A549 (cell line): ENCODE data around the gene KCNJ14. TPM values are rescaled to one million over a fixed set of nuclear protein-coding genes. Genes with fewer than 3 reads are reported as not detected.

Experiments
- ATAC-seq, 2 experiments: fragments of 200-7000 bp in 1 of 2; fragments of >200 bp in 1 of 2; cut with Nextera tagmentation in 1 of 2; cut with Tn5 transposase in 1 of 2; 3 replicates each; pipeline versions ENCODE4 v1.8.0 to v1.9.1; 2018 to 2020; ENCODE audit warnings: mild to moderate bottlenecking in 1 of 2, moderate library complexity in 1 of 2
- CTCF ChIA-PET: fragments of 300-600 bp; sonication (Branson Sonifier 250); formaldehyde crosslinking; extraction: SDS; loops from one replicate; lab custom pipeline; 2021; ENCODE audit warnings: antibody characterized with exemption, inconsistent platforms; lab: Yijun Ruan, JAX
- POLR2A ChIA-PET: fragments of 350-600 bp; formaldehyde crosslinking; extraction: SDS; loops from one replicate; lab custom pipeline; 2021; ENCODE audit warnings: antibody characterized with exemption, inconsistent platforms; lab: Yijun Ruan, JAX
- DNase-seq, 2 experiments: peaks; one replicate each; pipeline versions ENCODE4 v3.0.0 to v3.0.0-alpha.2; 2011 to 2016; ENCODE audit warnings: low read depth in 1 of 2, low spot score in 1 of 2
- FAIRE-seq: peaks from 2 replicates; lab custom pipeline; 2011; peaks lifted over from hg19 to GRCh38; lab: Jason Lieb, UNC
- H3K27ac ChIP-seq, 2 experiments: fragments of >200 bp; sonication (Bioruptor Twin); formaldehyde crosslinking; 3 replicates each; pipeline ENCODE4 v1.5.1; 2016 to 2017
- H3K4me1 ChIP-seq: fragments of >200 bp; sonication (Bioruptor Twin); formaldehyde crosslinking; 3 replicates; pipeline ENCODE4 v1.6.1; 2016
- H3K4me2 ChIP-seq: fragments of >200 bp; sonication (Bioruptor Twin); formaldehyde crosslinking; 3 replicates; pipeline ENCODE4 v1.6.1; 2016
- H3K4me3 ChIP-seq: fragments of >200 bp; sonication (Bioruptor Twin); formaldehyde crosslinking; 3 replicates; pipeline ENCODE4 v1.5.1; 2016
- H3K9me3 ChIP-seq: fragments of >200 bp; sonication (Bioruptor Twin); formaldehyde crosslinking; 3 replicates; pipeline ENCODE4 v1.6.1; 2016
- CBX2 ChIP-seq: fragments of 200-600 bp; sonication (generic); IDR thresholded peaks from 2 replicates; pipeline ENCODE4 v1.6.1; 2016; ENCODE audit warnings: low read depth, mild to moderate bottlenecking, borderline replicate concordance
- CBX8 ChIP-seq: fragments of 200-600 bp; sonication (generic); IDR thresholded peaks from 2 replicates; pipeline ENCODE4 v1.6.1; 2016
- CHD4 ChIP-seq: fragments of 200-600 bp; sonication (generic); IDR thresholded peaks from 2 replicates; pipeline ENCODE4 v1.6.1; 2016; ENCODE audit warnings: antibody characterized with exemption, mild to moderate bottlenecking, borderline replicate concordance
- CTCF ChIP-seq: fragments of >200 bp; sonication (Bioruptor Twin); formaldehyde crosslinking; IDR thresholded peaks from 3 replicates; pipeline ENCODE4 v1.5.1; 2016
- EP300 ChIP-seq, 2 experiments: fragments of >200 bp; sonication (Bioruptor Twin); formaldehyde crosslinking; IDR thresholded peaks; 2 replicates in 1 of 2; 3 replicates in 1 of 2; pipeline ENCODE4 v1.6.1; 2016 to 2017
- ESRRA ChIP-seq: fragments of 150-350 bp; IDR thresholded peaks from 2 replicates; pipeline ENCODE4 v1.6.1; 2014; ENCODE audit warnings: mild to moderate bottlenecking, low read length, borderline replicate concordance
- FOXS1 ChIP-seq: fragments of 250-450 bp; sonication (Bioruptor Pico); IDR thresholded peaks from 2 replicates; pipeline ENCODE4 v1.5.0; 2020; ENCODE audit warnings: mild to moderate bottlenecking, moderate library complexity
- GATA3 ChIP-seq: IDR thresholded peaks from 2 replicates; pipeline ENCODE4 v1.6.1; 2012; ENCODE audit warnings: borderline replicate concordance
- HDAC2 ChIP-seq: fragments of 200-600 bp; sonication (generic); IDR thresholded peaks from 2 replicates; pipeline ENCODE4 v1.6.1; 2016
- HEYL ChIP-seq: fragments of 250-450 bp; sonication (Bioruptor Pico); IDR thresholded peaks from 2 replicates; pipeline ENCODE4 v1.8.0; 2021; ENCODE audit warnings: mild to moderate bottlenecking, moderate library complexity
- HOXA7 ChIP-seq: fragments of 250-450 bp; sonication (Bioruptor Pico); IDR thresholded peaks from 2 replicates; pipeline ENCODE4 v1.5.0; 2020; ENCODE audit warnings: mild to moderate bottlenecking, moderate library complexity
- HOXB5 ChIP-seq: fragments of 250-450 bp; sonication (Bioruptor Pico); IDR thresholded peaks from 2 replicates; pipeline ENCODE4 v1.5.0; 2020; ENCODE audit warnings: mild to moderate bottlenecking, moderate library complexity
- JUN ChIP-seq, 2 experiments: fragments of >200 bp; sonication (Bioruptor Twin); formaldehyde crosslinking; IDR thresholded peaks; 2 replicates in 1 of 2; 3 replicates in 1 of 2; pipeline ENCODE4 v1.6.1; 2016 to 2017
- KDM1A ChIP-seq: fragments of 200-600 bp; sonication (generic); IDR thresholded peaks from 2 replicates; pipeline ENCODE4 v1.6.1; 2016; ENCODE audit warnings: low read depth, mild to moderate bottlenecking
- KDM5A ChIP-seq: fragments of 200-600 bp; sonication (generic); IDR thresholded peaks from 2 replicates; pipeline ENCODE4 v1.6.1; 2016; ENCODE audit warnings: antibody characterized with exemption, mild to moderate bottlenecking
- MYC ChIP-seq: IDR thresholded peaks from 2 replicates; pipeline ENCODE4 v1.6.1; 2012; ENCODE audit warnings: mild to moderate bottlenecking, inconsistent platforms, low read length, improper control_type of control experiment, borderline replicate concordance
- NPAS2 ChIP-seq: fragments of 250-450 bp; sonication (Bioruptor Pico); IDR thresholded peaks from 2 replicates; pipeline ENCODE4 v1.8.0; 2022; ENCODE audit warnings: mild to moderate bottlenecking, moderate library complexity, borderline replicate concordance
- NR3C1 ChIP-seq: fragments of >200 bp; sonication (Bioruptor Twin); formaldehyde crosslinking; IDR thresholded peaks from 3 replicates; pipeline ENCODE4 v1.6.1; 2017
- PHF8 ChIP-seq: fragments of 200-600 bp; sonication (generic); IDR thresholded peaks from 2 replicates; pipeline ENCODE4 v1.6.1; 2016; ENCODE audit warnings: low read depth, mild to moderate bottlenecking, antibody characterized with exemption, moderate library complexity, borderline replicate concordance
- POLR2A ChIP-seq: IDR thresholded peaks from 2 replicates; pipeline ENCODE4 v1.6.1; 2012; ENCODE audit warnings: mild to moderate bottlenecking, low read length
- POLR2AphosphoS2 ChIP-seq: conservative IDR thresholded peaks from 2 replicates; pipeline ENCODE4 v1.6.1; 2012; ENCODE audit warnings: low read length, improper control_type of control experiment, inconsistent platforms
- RAD21 ChIP-seq, 2 experiments: fragments of >200 bp in 1 of 2; sonication (Bioruptor Twin) in 1 of 2; formaldehyde crosslinking in 1 of 2; IDR thresholded peaks in 1 of 2; conservative IDR thresholded peaks in 1 of 2; 2 replicates in 1 of 2; 3 replicates in 1 of 2; pipeline ENCODE4 v1.6.1; 2012 to 2018; ENCODE audit warnings: inconsistent platforms in 1 of 2
- RARB ChIP-seq: fragments of 250-450 bp; sonication (Bioruptor Pico); IDR thresholded peaks from 2 replicates; pipeline ENCODE4 v1.8.0; 2021; ENCODE audit warnings: mild to moderate bottlenecking, moderate library complexity
- RCOR1 ChIP-seq: fragments of 150-350 bp; IDR thresholded peaks from 2 replicates; pipeline ENCODE4 v1.6.1; 2014; ENCODE audit warnings: antibody characterized with exemption, low read length, low read depth
- SMC3 ChIP-seq: fragments of >200 bp; sonication (Bioruptor Twin); formaldehyde crosslinking; IDR thresholded peaks from 3 replicates; pipeline ENCODE4 v1.6.1; 2018; ENCODE audit warnings: inconsistent platforms
- SREBF2 ChIP-seq: fragments of 450-650 bp; IDR thresholded peaks from 2 replicates; pipeline ENCODE4 v1.6.1; 2014; ENCODE audit warnings: mild to moderate bottlenecking, moderate library complexity
- TP53 ChIP-seq: fragments of 250-450 bp; sonication (Bioruptor Pico); IDR thresholded peaks from 2 replicates; pipeline ENCODE4 v1.5.0; 2021; ENCODE audit warnings: mild to moderate bottlenecking, moderate library complexity
- ZC3H11A ChIP-seq: fragments of 450-650 bp; IDR thresholded peaks from 2 replicates; pipeline ENCODE4 v1.6.1; 2014; ENCODE audit warnings: antibody characterized with exemption, mild to moderate bottlenecking
- ZFP36 ChIP-seq: fragments of 450-650 bp; IDR thresholded peaks from 2 replicates; pipeline ENCODE4 v1.6.1; 2014; ENCODE audit warnings: borderline replicate concordance; ENCODE audit not compliant: partially characterized antibody
- ZSCAN20 ChIP-seq: fragments of 250-450 bp; sonication (Bioruptor Pico); IDR thresholded peaks from 2 replicates; pipeline ENCODE4 v1.8.0; 2022; ENCODE audit warnings: mild to moderate bottlenecking, moderate library complexity
- WGBS: methylation state at CpG from one replicate; pipeline ENCODE4 v1.1.6; 2017; ENCODE audit errors: missing lambda C conversion rate; 5-methylcytosine and 5-hydroxymethylcytosine counted together
- polyA plus RNA-seq, 4 experiments: library from polyadenylated mRNA; depleted of rRNA in 3 of 4; stranded (reverse); fragments of >200 nt; fragmentation: RNase III in 1 of 4; extraction: RNeasy Plus Mini Kit Qiagen cat#74134 plus additional on column Dnase treatment in 1 of 4; gene quantifications; 2 replicates in 3 of 4; 3 replicates in 1 of 4; pipeline ENCODE4 v1.2.3, GENCODE V29; 2011 to 2017
- TF ChIP-seq, protein P1 (sequence below): fragments of 450-650 bp; IDR thresholded peaks from 2 replicates; pipeline ENCODE4 v1.6.1; 2014; ENCODE audit warnings: antibody characterized with exemption
- TF ChIP-seq, protein P2 (sequence below): fragments of 250-450 bp; sonication (Bioruptor Pico); IDR thresholded peaks from 2 replicates; pipeline ENCODE4 v1.5.0; 2020; ENCODE audit warnings: low read depth, mild to moderate bottlenecking, moderate library complexity
- TF ChIP-seq, protein P3 (sequence below): fragments of 200-600 bp; sonication (generic); IDR thresholded peaks from 2 replicates; pipeline ENCODE4 v1.6.1; 2016; ENCODE audit warnings: antibody characterized with exemption, mild to moderate bottlenecking, moderate library complexity
- TF ChIP-seq, protein P4 (sequence below): IDR thresholded peaks from 2 replicates; pipeline ENCODE4 v1.6.1; 2012

Gene KCNJ14
- polyA plus RNA-seq, 2 of the 4 experiments (the other 2 are of a cell fraction), result 1.3 to 1.9 TPM

DNA sequence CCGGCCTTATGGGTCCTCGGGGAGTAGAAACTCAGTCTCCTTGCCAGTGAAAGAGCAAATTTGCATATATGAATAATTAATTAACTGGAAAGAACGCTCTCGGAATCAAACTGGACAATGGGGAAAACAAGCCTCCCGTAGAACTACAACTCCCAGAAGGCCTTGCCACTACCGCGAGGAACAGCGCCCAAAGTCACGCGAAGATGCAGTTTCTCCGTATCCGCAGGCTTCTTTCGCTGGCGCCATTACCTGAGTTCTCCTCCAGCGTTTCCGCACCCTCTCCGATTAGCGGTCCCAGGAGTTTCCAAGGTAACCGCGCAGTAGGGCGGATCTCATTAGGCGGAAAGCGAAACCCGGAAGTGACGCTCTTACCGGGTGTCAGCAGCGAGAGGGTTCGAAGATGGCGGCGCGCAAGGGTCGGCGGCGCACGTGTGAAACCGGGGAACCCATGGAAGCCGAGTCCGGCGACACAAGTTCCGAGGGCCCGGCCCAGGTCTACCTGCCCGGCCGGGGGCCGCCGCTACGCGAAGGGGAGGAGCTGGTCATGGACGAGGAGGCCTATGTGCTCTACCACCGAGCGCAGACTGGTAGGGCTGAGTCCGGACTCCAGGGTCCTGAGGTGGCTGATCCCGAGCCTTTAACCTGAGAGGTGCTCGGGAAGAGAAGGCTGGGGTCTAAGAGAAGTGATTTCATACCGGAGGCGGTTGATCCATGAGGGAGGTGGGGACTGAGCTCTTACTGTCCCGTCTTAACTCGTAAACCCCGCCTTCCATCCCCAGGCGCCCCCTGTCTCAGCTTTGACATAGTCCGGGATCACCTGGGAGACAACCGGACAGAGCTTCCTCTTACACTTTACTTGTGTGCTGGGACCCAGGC lies 9.5 kb upstream of the KCNJ14 start, which contains the start of gene GRWD1:
GRWD1 (plus strand) TSS at position 378 of the 876 bp plus-strand sequence; CDS start at position 401, 23 bp downstream.
- peak; percentile 99 to 100 for DNase-seq
- ChIA-PET CTCF (interaction anchor here (0.6 to 4.6 kb wide), 42 partner anchors 10 to 163 kb away, joined by 3 to 30 read pairs (median 6); partner anchors contain the start of genes KCNJ14, KDELR1, SYNGR4 and TMEM143), POLR2A (interaction anchor here (0.5 to 2.0 kb wide), 17 partner anchors 10 to 173 kb away, joined by 3 to 11 read pairs (median 4); partner anchors contain the start of genes GRIN2D, KCNJ14, KDELR1 and RPL18)
- peak within 1 kb of the TSS; percentile 90 to 91 for H3K27ac ChIP-seq
- H3K4me1 ChIP-seq, result peaks cover 23% of the 10 kb centered on the region
- H3K4me2 ChIP-seq, result peak within 1 kb of the TSS; percentile 99
- peak; percentile 91 to 92 for ATAC-seq
- H3K4me3 ChIP-seq, result peak within 1 kb of the TSS; percentile 81
- H3K9me3 ChIP-seq, result no peaks in the 10 kb centered on the region
- peak; percentile 100 for FAIRE-seq
- WGBS, result 2% methylated on average over 51 of the region's 61 CpGs
- TF ChIP-seq RCOR1 (no peak), GATA3 (peak; percentile 51), NR3C1 (no peak), EP300 (IDR thresholded peaks at IDR 0.05) (no peak), KDM5A (peak; percentile 94), HDAC2 (peak; percentile 92), MYC (peak; percentile 98), HOXA7 (CRISPR knock-in tag) (no peak; the same call in 1 of the 2 replicates), FOXS1 (CRISPR knock-in tag) (no peak), ZC3H11A (no peak), TP53 (CRISPR knock-in tag) (0 out of 2 replicates have a peak, but pooled peaks have one; percentile 9), HOXB5 (CRISPR knock-in tag) (0 out of 2 replicates have a peak, but pooled peaks have one; percentile 13), JUN (IDR thresholded peaks at IDR 0.05) (peak; percentile 64 to 95; a peak in 4 of 5 replicates), POLR2AphosphoS2 (no peak), RARB (CRISPR knock-in tag) (no peak), CHD4 (no peak), ESRRA (no peak), RAD21 (conservative IDR thresholded peaks at IDR 0.05 in 1 of 2, IDR thresholded peaks at IDR 0.05 in 1 of 2) (no peak), KDM1A (no peak), CBX2 (no peak), ZSCAN20 (CRISPR knock-in tag) (no peak), SREBF2 (no peak), NPAS2 (no peak), CBX8 (no peak), PHF8 (peak; percentile 85; the same call in 1 of the 2 replicates), SMC3 (no peak; the same call in 2 of the 3 replicates), HEYL (no peak), CTCF (peak; percentile 24), POLR2A (peak; percentile 91), ZFP36 (no peak)
- TF ChIP-seq, protein P1, sequence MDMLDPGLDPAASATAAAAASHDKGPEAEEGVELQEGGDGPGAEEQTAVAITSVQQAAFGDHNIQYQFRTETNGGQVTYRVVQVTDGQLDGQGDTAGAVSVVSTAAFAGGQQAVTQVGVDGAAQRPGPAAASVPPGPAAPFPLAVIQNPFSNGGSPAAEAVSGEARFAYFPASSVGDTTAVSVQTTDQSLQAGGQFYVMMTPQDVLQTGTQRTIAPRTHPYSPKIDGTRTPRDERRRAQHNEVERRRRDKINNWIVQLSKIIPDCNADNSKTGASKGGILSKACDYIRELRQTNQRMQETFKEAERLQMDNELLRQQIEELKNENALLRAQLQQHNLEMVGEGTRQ, result 0 out of 2 replicates have a peak, but pooled peaks have one; percentile 1
- TF ChIP-seq, protein P2, sequence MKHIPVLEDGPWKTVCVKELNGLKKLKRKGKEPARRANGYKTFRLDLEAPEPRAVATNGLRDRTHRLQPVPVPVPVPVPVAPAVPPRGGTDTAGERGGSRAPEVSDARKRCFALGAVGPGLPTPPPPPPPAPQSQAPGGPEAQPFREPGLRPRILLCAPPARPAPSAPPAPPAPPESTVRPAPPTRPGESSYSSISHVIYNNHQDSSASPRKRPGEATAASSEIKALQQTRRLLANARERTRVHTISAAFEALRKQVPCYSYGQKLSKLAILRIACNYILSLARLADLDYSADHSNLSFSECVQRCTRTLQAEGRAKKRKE, result no peak
- TF ChIP-seq, protein P3, sequence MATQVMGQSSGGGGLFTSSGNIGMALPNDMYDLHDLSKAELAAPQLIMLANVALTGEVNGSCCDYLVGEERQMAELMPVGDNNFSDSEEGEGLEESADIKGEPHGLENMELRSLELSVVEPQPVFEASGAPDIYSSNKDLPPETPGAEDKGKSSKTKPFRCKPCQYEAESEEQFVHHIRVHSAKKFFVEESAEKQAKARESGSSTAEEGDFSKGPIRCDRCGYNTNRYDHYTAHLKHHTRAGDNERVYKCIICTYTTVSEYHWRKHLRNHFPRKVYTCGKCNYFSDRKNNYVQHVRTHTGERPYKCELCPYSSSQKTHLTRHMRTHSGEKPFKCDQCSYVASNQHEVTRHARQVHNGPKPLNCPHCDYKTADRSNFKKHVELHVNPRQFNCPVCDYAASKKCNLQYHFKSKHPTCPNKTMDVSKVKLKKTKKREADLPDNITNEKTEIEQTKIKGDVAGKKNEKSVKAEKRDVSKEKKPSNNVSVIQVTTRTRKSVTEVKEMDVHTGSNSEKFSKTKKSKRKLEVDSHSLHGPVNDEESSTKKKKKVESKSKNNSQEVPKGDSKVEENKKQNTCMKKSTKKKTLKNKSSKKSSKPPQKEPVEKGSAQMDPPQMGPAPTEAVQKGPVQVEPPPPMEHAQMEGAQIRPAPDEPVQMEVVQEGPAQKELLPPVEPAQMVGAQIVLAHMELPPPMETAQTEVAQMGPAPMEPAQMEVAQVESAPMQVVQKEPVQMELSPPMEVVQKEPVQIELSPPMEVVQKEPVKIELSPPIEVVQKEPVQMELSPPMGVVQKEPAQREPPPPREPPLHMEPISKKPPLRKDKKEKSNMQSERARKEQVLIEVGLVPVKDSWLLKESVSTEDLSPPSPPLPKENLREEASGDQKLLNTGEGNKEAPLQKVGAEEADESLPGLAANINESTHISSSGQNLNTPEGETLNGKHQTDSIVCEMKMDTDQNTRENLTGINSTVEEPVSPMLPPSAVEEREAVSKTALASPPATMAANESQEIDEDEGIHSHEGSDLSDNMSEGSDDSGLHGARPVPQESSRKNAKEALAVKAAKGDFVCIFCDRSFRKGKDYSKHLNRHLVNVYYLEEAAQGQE, result peak; percentile 93
- TF ChIP-seq, protein P4, sequence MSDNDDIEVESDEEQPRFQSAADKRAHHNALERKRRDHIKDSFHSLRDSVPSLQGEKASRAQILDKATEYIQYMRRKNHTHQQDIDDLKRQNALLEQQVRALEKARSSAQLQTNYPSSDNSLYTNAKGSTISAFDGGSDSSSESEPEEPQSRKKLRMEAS, result peak; percentile 98
